K562 (cell line): ENCODE data around the gene HAT1. TPM values are rescaled to one million over a fixed set of nuclear protein-coding genes. Genes with fewer than 3 reads are reported as not detected.
A peak's percentile ranks its signal among the peaks of the same experiment; 100 is the strongest.

Source experiments
- ATAC-seq: fragments of 200-7000 bp; cut with Tn5 transposase; 3 replicates; pipeline ENCODE4 v1.9.1; 2020; ENCODE audit warnings: moderate library complexity
- BruUV-seq: library from RNA; stranded (reverse); fragments of 400-500 nt; replicated peaks from 2 replicates; lab custom pipeline; 2021; lab: Mats Ljungman, UMichigan
- CTCF ChIA-PET: fragments of 300-600 bp; formaldehyde crosslinking; extraction: SDS; loops from one replicate; lab custom pipeline; 2021; ENCODE audit warnings: low intra/inter-chr PET ratio; lab: Yijun Ruan, JAX
- POLR2A ChIA-PET: fragments of 300-600, 350-650 bp; sonication (Branson Sonifier 250); formaldehyde crosslinking; extraction: SDS; loops from one replicate; lab custom pipeline; 2021; ENCODE audit warnings: antibody characterized with exemption, inconsistent platforms; lab: Yijun Ruan, JAX
- DNase-seq, 4 experiments: peaks; one replicate each; pipeline versions ENCODE4 v3.0.0 to v3.0.0-alpha.2; 2011 to 2018; ENCODE audit warnings: low spot score in 3 of 4, mixed read lengths in 3 of 4; ENCODE audit errors: extremely low read depth in 1 of 4
- FAIRE-seq: peaks from 2 replicates; lab custom pipeline; 2011; peaks lifted over from hg19 to GRCh38; lab: Jason Lieb, UNC
- H2AFZ ChIP-seq: 2 replicates; pipeline ENCODE4 v1.6.0; 2011; ENCODE audit warnings: low read depth, low read length, control low read depth, inconsistent platforms
- H3K27ac ChIP-seq: fragments of 200-600 bp; 3 replicates; pipeline ENCODE4 v1.8.0; 2011; ENCODE audit warnings: low read depth, mild to moderate bottlenecking, control low read depth, inconsistent platforms, low read length, moderate library complexity, mixed read lengths; ENCODE audit errors: extremely low read depth
- H3K27me3 ChIP-seq, 2 experiments: fragments of 300-600 bp in 1 of 2; 2 replicates in 1 of 2; 3 replicates in 1 of 2; pipeline versions ENCODE4 v1.6.0 to v1.8.0; 2011; ENCODE audit warnings: inconsistent platforms in 2 of 2, low read length in 2 of 2, mild to moderate bottlenecking in 1 of 2, mixed read lengths in 1 of 2, moderate library complexity in 1 of 2; ENCODE audit not compliant: control insufficient read depth in 2 of 2, insufficient read depth in 2 of 2
- H3K36me3 ChIP-seq: fragments of 300-600 bp; 3 replicates; pipeline ENCODE4 v1.8.0; 2011; ENCODE audit warnings: mild to moderate bottlenecking, low read length, inconsistent platforms; ENCODE audit not compliant: control insufficient read depth, insufficient read depth
- H3K4me1 ChIP-seq, 2 experiments: fragments of 200-600 bp in 1 of 2; replicated peaks in 1 of 2; 2 replicates in 1 of 2; 3 replicates in 1 of 2; pipeline versions ENCODE4 v1.5.1 to v1.8.0; 2011; ENCODE audit warnings: inconsistent platforms in 2 of 2, low read length in 2 of 2, mild to moderate bottlenecking in 1 of 2, mixed read lengths in 1 of 2, moderate library complexity in 1 of 2; ENCODE audit not compliant: control insufficient read depth in 2 of 2, insufficient read depth in 2 of 2
- H3K4me2 ChIP-seq: 2 replicates; pipeline ENCODE4 v1.6.1; 2011; ENCODE audit warnings: low read length, control low read depth, inconsistent platforms, mixed read lengths; ENCODE audit not compliant: insufficient read depth
- H3K4me3 ChIP-seq: fragments of 200-600 bp; sonication (generic), shearing (Covaris generic); 2 replicates; pipeline ENCODE4 v1.5.1; 2016; ENCODE audit warnings: control low read depth, inconsistent platforms
- H3K79me2 ChIP-seq: fragments of 200-600 bp; 3 replicates; pipeline ENCODE4 v1.8.0; 2011; ENCODE audit warnings: low read length, inconsistent platforms; ENCODE audit not compliant: control insufficient read depth, insufficient read depth
- H3K9ac ChIP-seq, 2 experiments: 2 replicates each; pipeline versions ENCODE4 v1.6.0 to v1.6.1; 2011; ENCODE audit warnings: low read depth in 2 of 2, low read length in 2 of 2, control low read depth in 1 of 2, inconsistent platforms in 1 of 2, mild to moderate bottlenecking in 1 of 2, mixed read lengths in 1 of 2; ENCODE audit not compliant: insufficient read depth in 1 of 2
- H3K9me1 ChIP-seq: one replicate; pipeline ENCODE4 v1.6.0; 2011; ENCODE audit warnings: inconsistent platforms, mild to moderate bottlenecking, low read length, moderate library complexity; ENCODE audit not compliant: control insufficient read depth, insufficient read depth
- H3K9me3 ChIP-seq: replicated peaks from 2 replicates; pipeline ENCODE4 v1.5.1; 2011; ENCODE audit warnings: low read depth, low read length, inconsistent platforms; ENCODE audit not compliant: control insufficient read depth, insufficient read depth
- H4K20me1 ChIP-seq: replicated peaks from 2 replicates; pipeline ENCODE4 v1.6.1; 2011; ENCODE audit warnings: low read length, inconsistent platforms, mixed read lengths; ENCODE audit not compliant: control insufficient read depth, insufficient read depth
- ASH1L ChIP-seq: fragments of 450-650 bp; IDR thresholded peaks from 2 replicates; pipeline ENCODE4 v1.6.1; 2018; ENCODE audit warnings: borderline replicate concordance, mild to moderate bottlenecking, low read depth; ENCODE audit not compliant: partially characterized antibody
- CBFA2T3 ChIP-seq: fragments of 450-650 bp; IDR thresholded peaks from 2 replicates; pipeline ENCODE4 v1.6.1; 2017
- CEBPB ChIP-seq: fragments of 450-650 bp; IDR thresholded peaks from 2 replicates; pipeline ENCODE4 v1.6.1; 2016; ENCODE audit warnings: missing genetic modification characterization, missing compliant biosample characterization
- MAFG ChIP-seq: fragments of 450-650 bp; conservative IDR thresholded peaks from 2 replicates; pipeline ENCODE4 v1.6.1; 2016; ENCODE audit warnings: missing genetic modification characterization, missing compliant biosample characterization
- MCM5 ChIP-seq: fragments of 450-650 bp; IDR thresholded peaks from 2 replicates; pipeline ENCODE4 v1.6.1; 2016; ENCODE audit warnings: low read depth
- NBN ChIP-seq: fragments of 450-650 bp; IDR thresholded peaks from 2 replicates; pipeline ENCODE4 v1.6.1; 2016; ENCODE audit warnings: low read depth, mild to moderate bottlenecking
- NCOR1 ChIP-seq: fragments of 450-650 bp; IDR thresholded peaks from 2 replicates; pipeline ENCODE4 v1.6.1; 2016; ENCODE audit warnings: mild to moderate bottlenecking, moderate library complexity
- NFRKB ChIP-seq: fragments of 450-650 bp; IDR thresholded peaks from 2 replicates; pipeline ENCODE4 v1.6.1; 2016; ENCODE audit warnings: low read depth
- NR1H2 ChIP-seq: sonication (generic); formaldehyde crosslinking; IDR thresholded peaks from 2 replicates; pipeline ENCODE4 v1.4.0; 2020; ENCODE audit warnings: mild to moderate bottlenecking, missing genetic modification reagents
- PML ChIP-seq: IDR thresholded peaks from 2 replicates; pipeline ENCODE4 v1.6.1; 2012; ENCODE audit warnings: low read length, inconsistent platforms
- TAL1 ChIP-seq: fragments of 450-650 bp; IDR thresholded peaks from 2 replicates; pipeline ENCODE4 v1.6.1; 2016; ENCODE audit warnings: mild to moderate bottlenecking
- ZBTB12 ChIP-seq: fragments of 250-450 bp; sonication (Bioruptor Pico); IDR thresholded peaks from 2 replicates; pipeline ENCODE4 v1.4.0; 2020
- ZC3H11A ChIP-seq: IDR thresholded peaks from 2 replicates; pipeline ENCODE4 v1.6.1; 2012; ENCODE audit warnings: low read depth, low read length, improper control_type of control experiment
- ZFPM2 ChIP-seq: fragments of 250-450 bp; sonication (Bioruptor Pico); IDR thresholded peaks from 2 replicates; pipeline ENCODE4 v1.5.1; 2022; ENCODE audit warnings: mild to moderate bottlenecking
- ZNF146 ChIP-seq: IDR thresholded peaks from one replicate; pipeline ENCODE4 v1.6.1; 2018; ENCODE audit warnings: missing compliant biosample characterization; ENCODE audit not compliant: unreplicated experiment
- ZNF274 ChIP-seq: IDR thresholded peaks from 2 replicates; pipeline ENCODE4 v1.6.1; 2011; ENCODE audit warnings: low read depth, mild to moderate bottlenecking, low read length, moderate library complexity, borderline replicate concordance
- ZNF316 ChIP-seq: fragments of 450-650 bp; IDR thresholded peaks from 2 replicates; pipeline ENCODE4 v1.6.1; 2016
- ZNF75A ChIP-seq: fragments of 450-650 bp; formaldehyde crosslinking; IDR thresholded peaks from 2 replicates; pipeline ENCODE4 v1.4.0; 2020; ENCODE audit warnings: mild to moderate bottlenecking
- WGBS: fragments of 100-300 bp; shearing (Covaris generic); methylation state at CpG from one replicate; pipeline ENCODE4 v1.1.6; 2016; ENCODE audit warnings: low coverage, mixed read lengths; ENCODE audit not compliant: insufficient coverage; ENCODE audit errors: missing lambda C conversion rate; 5-methylcytosine and 5-hydroxymethylcytosine counted together
- in situ Hi-C: fragments of 300-500 bp; cut with MboI; formaldehyde crosslinking; loops from 4 replicates; pipeline ENCODE4 v1.15.0; 2018; ENCODE audit warnings: inconsistent platforms, mixed read lengths
- intact Hi-C: fragments of 100-400 bp; cut with micrococcal nuclease; formaldehyde crosslinking; loops from 2 replicates; pipeline ENCODE4 v1.14.2; 2022
- polyA plus RNA-seq, 8 experiments: library from polyadenylated mRNA; depleted of rRNA in 4 of 8; stranded (reverse) in 5 of 8; unstranded in 3 of 8; fragments of >200 nt; fragmentation: Nextera tagmentation in 2 of 8; fragmentation: Illumina TruSeq in 1 of 8; extraction: Ambion mirVana in 2 of 8; extraction: Trizol in 1 of 8; gene quantifications; 2 replicates each; pipeline versions ENCODE4 v1.2.1 to v1.2.3, GENCODE V29; 2011 to 2014; ENCODE audit warnings: inconsistent platforms in 1 of 8, missing spikeins in 1 of 8
- total RNA-seq, 7 experiments: library from RNA; depleted of rRNA in 6 of 7; stranded (reverse); fragments of >200 nt in 6 of 7; fragmentation: Illumina TruSeq in 2 of 7; extraction: Trizol in 2 of 7; gene quantifications; 2 replicates each; pipeline versions ENCODE4 v1.2.1 to v1.2.3, GENCODE V29; 2011 to 2021; ENCODE audit warnings: low replicate concordance in 1 of 7
- TF ChIP-seq, protein P1 (sequence below), 2 experiments: IDR thresholded peaks; 2 replicates each; pipeline ENCODE4 v1.6.1; 2011; ENCODE audit warnings: borderline replicate concordance in 1 of 2, control low read depth in 1 of 2, low read depth in 1 of 2, low read length in 1 of 2, mild to moderate bottlenecking in 1 of 2, mixed read lengths in 1 of 2, moderate library complexity in 1 of 2; ENCODE audit not compliant: insufficient read depth in 1 of 2, insufficient read length in 1 of 2, poor library complexity in 1 of 2, severe bottlenecking in 1 of 2; ENCODE audit errors: extremely low read depth in 1 of 2
- TF ChIP-seq, protein P2 (sequence below), 2 experiments: fragments of 450-650 bp in 1 of 2; sonication (generic) in 1 of 2; formaldehyde crosslinking in 1 of 2; IDR thresholded peaks in 1 of 2; conservative IDR thresholded peaks in 1 of 2; 2 replicates each; pipeline versions ENCODE4 v1.6.1 to v1.8.1; 2016 to 2023; ENCODE audit warnings: mild to moderate bottlenecking in 2 of 2, moderate library complexity in 2 of 2, inconsistent platforms in 1 of 2, missing genetic modification reagents in 1 of 2

Gene HAT1
- total and polyA plus RNA-seq, 9 of the 15 experiments (the other 6 are each of a cell fraction or from before 2014, with no cell fraction given): 125 to 384 (median 244) TPM

DNA sequence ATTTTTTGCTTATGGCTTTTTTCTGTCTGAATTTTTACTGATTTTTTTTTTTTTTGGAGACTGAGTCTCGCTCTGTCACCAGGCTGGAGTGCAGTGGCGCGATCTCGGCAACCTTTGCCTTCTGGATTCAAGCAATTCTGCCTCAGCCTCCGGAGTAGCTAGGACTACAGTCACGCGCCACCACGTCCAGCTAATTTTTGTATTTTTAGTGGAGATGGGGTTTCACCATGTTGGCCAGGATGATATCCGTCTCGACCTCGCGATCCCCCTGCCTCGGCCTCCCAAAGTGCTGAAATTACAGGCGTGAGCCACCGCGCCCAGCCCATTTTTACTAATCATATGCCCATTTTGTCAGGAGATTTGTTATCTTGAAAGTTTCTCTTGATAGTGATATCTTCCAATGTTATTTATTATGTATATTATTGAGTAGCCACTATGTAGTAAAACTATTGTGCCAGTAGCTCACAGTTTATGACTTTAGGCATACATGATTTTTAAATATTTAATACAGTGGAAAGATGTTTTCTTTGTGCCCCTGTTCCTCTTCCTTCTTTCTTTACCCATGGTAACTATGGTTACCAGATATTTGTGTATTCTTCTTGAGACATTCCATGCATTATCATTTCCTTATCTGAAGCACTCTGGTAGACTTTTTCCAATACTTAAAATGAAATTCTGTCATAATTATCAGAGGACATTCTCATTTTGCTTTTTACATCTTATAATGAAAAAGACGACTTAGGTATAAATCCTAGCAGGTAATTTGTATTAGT is 2.1 kb downstream of the HAT1 start (continued):
- TF ChIP-seq, protein P1, sequence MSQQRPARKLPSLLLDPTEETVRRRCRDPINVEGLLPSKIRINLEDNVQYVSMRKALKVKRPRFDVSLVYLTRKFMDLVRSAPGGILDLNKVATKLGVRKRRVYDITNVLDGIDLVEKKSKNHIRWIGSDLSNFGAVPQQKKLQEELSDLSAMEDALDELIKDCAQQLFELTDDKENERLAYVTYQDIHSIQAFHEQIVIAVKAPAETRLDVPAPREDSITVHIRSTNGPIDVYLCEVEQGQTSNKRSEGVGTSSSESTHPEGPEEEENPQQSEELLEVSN (IDR thresholded peaks at IDR 0.05; ENCODE audit: borderline replicate concordance in 1 of 2, extremely low read depth in 1 of 2, insufficient read depth in 1 of 2, insufficient read length in 1 of 2, low read depth in 1 of 2, low read length in 1 of 2, poor library complexity in 1 of 2, severe bottlenecking in 1 of 2): no peak

DNA sequence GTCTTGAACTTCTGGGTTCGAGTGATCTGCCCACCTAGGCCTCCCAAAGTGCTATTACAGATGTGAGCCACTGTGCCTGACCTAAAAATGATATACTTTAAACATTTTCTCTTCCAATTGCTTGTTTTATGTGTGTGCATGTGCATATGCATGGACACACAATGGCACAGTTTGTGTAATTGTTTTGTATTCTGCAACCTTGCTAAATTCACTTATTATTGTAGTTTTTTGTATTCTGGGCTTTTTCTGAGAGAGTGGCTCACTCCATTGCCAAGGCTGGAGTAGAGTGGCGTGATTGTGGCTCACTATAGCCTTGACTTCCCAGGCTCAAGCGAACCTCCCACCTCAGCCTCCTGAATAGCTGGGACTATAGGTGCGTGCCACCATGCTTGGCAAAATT is 8.1 kb downstream of the HAT1 start:
- no peak overlapping the region for H2AFZ ChIP-seq
- H3K4me2 ChIP-seq: no peak overlapping the region
- BruUV-seq: no TSS peak
- peaks cover 95% of the 10 kb centered on the region for H3K79me2 ChIP-seq
- in situ Hi-C loops: no loop called here
- DNase-seq (no peak), ATAC-seq (no peak), FAIRE-seq (no peak)
- ChIA-PET POLR2A (interaction anchor here (0.6 to 0.7 kb wide), 2 partner anchors 8 to 10 kb away, joined by 3 read pairs; partner anchors contain the start of gene HAT1), CTCF (no interaction called here)
- H3K36me3 ChIP-seq: peaks cover 75% of the 10 kb centered on the region
- no peak overlapping the region for H3K4me3 ChIP-seq
- H3K27me3 ChIP-seq: no peaks in the 10 kb centered on the region
- H3K4me1 ChIP-seq: no peaks in the 10 kb centered on the region; a peak in 1 of 5 replicates
- no peaks in the 10 kb centered on the region for H4K20me1 ChIP-seq
- H3K9me1 ChIP-seq: no peaks in the 10 kb centered on the region
- intact Hi-C loops: no loop called here
- 94% methylated on average over 4 of the region's 4 CpGs for WGBS
- H3K9ac ChIP-seq: no peak overlapping the region
- no peak overlapping the region for H3K27ac ChIP-seq
- no peaks in the 10 kb centered on the region for H3K9me3 ChIP-seq
- TF ChIP-seq ZNF274 (no peak), NFRKB (no peak), ZNF75A (no peak), MCM5 (no peak), CBFA2T3 (no peak), TAL1 (no peak), ZC3H11A (no peak), ZNF146 (CRISPR knock-in tag) (no peak), PML (no peak), NBN (no peak), ZFPM2 (no peak), CEBPB (tag) (no peak), MAFG (tag) (0 out of 2 replicates have a peak, but pooled peaks have one; percentile 9), ZBTB12 (CRISPR knock-in tag) (no peak), NCOR1 (no peak), NR1H2 (CRISPR knock-in tag) (no peak), ZNF316 (peak; percentile 44; the same call in 1 of the 2 replicates), ASH1L (no peak)
- TF ChIP-seq, protein P2, sequence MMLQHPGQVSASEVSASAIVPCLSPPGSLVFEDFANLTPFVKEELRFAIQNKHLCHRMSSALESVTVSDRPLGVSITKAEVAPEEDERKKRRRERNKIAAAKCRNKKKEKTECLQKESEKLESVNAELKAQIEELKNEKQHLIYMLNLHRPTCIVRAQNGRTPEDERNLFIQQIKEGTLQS (IDR thresholded peaks at IDR 0.05): no peak
- TF ChIP-seq, protein P2 (CRISPR knock-in tag; conservative IDR thresholded peaks at IDR 0.05): no peak
